WTC11 (cell line): ENCODE results near the gene IL2RA.

ENCODE experiments used
- CTCF ChIP-seq: fragments of 200-600 bp; IDR thresholded peaks from 2 replicates; pipeline ENCODE4 v1.8.0; 2022; ENCODE audit warnings: antibody characterized with exemption
- ERG ChIP-seq: fragments of 250-450 bp; sonication (Bioruptor Pico); IDR thresholded peaks from 2 replicates; pipeline ENCODE4 v1.8.0; 2021; ENCODE audit warnings: mild to moderate bottlenecking
- IRF1 ChIP-seq: sonication (generic); formaldehyde crosslinking; IDR thresholded peaks from 2 replicates; pipeline ENCODE4 v1.8.0; 2023; ENCODE audit warnings: missing genetic modification reagents
- ZNF138 ChIP-seq: sonication (generic); formaldehyde crosslinking; conservative IDR thresholded peaks from 2 replicates; pipeline ENCODE4 v1.8.1; 2022; ENCODE audit warnings: mild to moderate bottlenecking, moderate library complexity, missing genetic modification reagents
- ZNF317 ChIP-seq: sonication (generic); formaldehyde crosslinking; IDR thresholded peaks from 2 replicates; pipeline ENCODE4 v1.8.1; 2023; ENCODE audit warnings: low read depth, mild to moderate bottlenecking, moderate library complexity, missing genetic modification reagents, borderline replicate concordance

- TF ChIP-seq IRF1 (CRISPR knock-in tag) (no peak), ZNF138 (CRISPR knock-in tag) (no peak), CTCF (no peak), ERG (CRISPR knock-in tag) (no peak), ZNF317 (CRISPR knock-in tag) (no peak)
Measured at GRCh38 chr10:6074489-6075301, 12.5 kb upstream of the IL2RA start.
